Activated CD8-positive, alpha-beta T cell treated with anti-CD3 and anti-CD28 coated beads for 36 hours (primary cell): ENCODE results near the gene CCDC61. TPM values are rescaled to one million over a fixed set of nuclear protein-coding genes. Genes with fewer than 3 reads are reported as not detected.

Experiments
- ATAC-seq: fragments of 200-7000 bp; cut with Tn5 transposase; one replicate; pipeline ENCODE4 v1.10.0; 2021; ENCODE audit warnings: mild to moderate bottlenecking, moderate library complexity
- CTCF ChIA-PET: fragments of 350-600 bp; sonication (Branson Sonifier 250); formaldehyde crosslinking; loops from one replicate; lab custom pipeline; 2021; ENCODE audit warnings: antibody characterized with exemption; lab: Charles Lee
- POLR2A ChIA-PET: fragments of 350-600 bp; sonication (Branson Sonifier 250); formaldehyde crosslinking; loops from one replicate; lab custom pipeline; 2021; ENCODE audit warnings: antibody characterized with exemption; lab: Charles Lee
- DNase-seq: peaks from one replicate; pipeline ENCODE4 v3.0.0-alpha.2; 2020
- H3K27ac Mint-ChIP-seq: one replicate; pipeline ENCODE4 v1.8.0; 2021; ENCODE audit warnings: mild to moderate bottlenecking, mixed read lengths
- H3K27me3 Mint-ChIP-seq: one replicate; pipeline ENCODE4 v1.8.0; 2021; ENCODE audit warnings: mixed read lengths
- H3K36me3 Mint-ChIP-seq: one replicate; pipeline ENCODE4 v1.8.0; 2021; ENCODE audit warnings: low read depth, mixed read lengths
- H3K4me1 Mint-ChIP-seq: one replicate; pipeline ENCODE4 v1.8.0; 2021; ENCODE audit warnings: low read depth, mixed read lengths
- H3K4me3 Mint-ChIP-seq: one replicate; pipeline ENCODE4 v1.8.0; 2021; ENCODE audit warnings: mild to moderate bottlenecking, moderate library complexity, mixed read lengths
- H3K9me3 Mint-ChIP-seq: one replicate; pipeline ENCODE4 v1.8.0; 2021; ENCODE audit warnings: mixed read lengths
- CTCF ChIP-seq: fragments of 200-600 bp; IDR thresholded peaks from one replicate; pipeline ENCODE4 v1.8.0; 2022; ENCODE audit warnings: antibody characterized with exemption, mild to moderate bottlenecking
- intact Hi-C: fragments of 100-400 bp; cut with micrococcal nuclease; formaldehyde crosslinking; loops from one replicate; pipeline ENCODE4 v1.10.0; 2022
- total RNA-seq, 2 experiments: library from RNA; stranded (reverse); gene quantifications; one replicate each; pipeline ENCODE4 v1.2.3, GENCODE V29; 2021

The CCDC61 gene
- total RNA-seq, 2 experiments from 2014 or later: 26.9 to 29.2 TPM

GRCh38 chr19:45981350-45981749, 13.9 kb upstream of the CCDC61 start:
- no peak overlapping the region for H3K27ac Mint-ChIP-seq
- H3K36me3 Mint-ChIP-seq: no peaks in the 10 kb centered on the region
- DNase-seq: no peak
- TF ChIP-seq CTCF: no peak
- ATAC-seq: no peak
- peaks cover 16% of the 10 kb centered on the region for H3K27me3 Mint-ChIP-seq
- ChIA-PET CTCF (no interaction called here), POLR2A (no interaction called here)
- no peak overlapping the region for H3K4me3 Mint-ChIP-seq
- peaks cover 2% of the 10 kb centered on the region for H3K9me3 Mint-ChIP-seq
- H3K4me1 Mint-ChIP-seq: no peaks in the 10 kb centered on the region
- intact Hi-C loops: no loop called here

- intact Hi-C loops: no loop called here
- Mint-ChIP-seq H3K4me3 (no peak overlapping the region), H3K36me3 (no peaks in the 10 kb centered on the region), H3K27ac (no peak overlapping the region), H3K4me1 (no peaks in the 10 kb centered on the region), H3K9me3 (peaks cover 2% of the 10 kb centered on the region), H3K27me3 (peaks cover 17% of the 10 kb centered on the region)
- TF ChIP-seq CTCF: no peak
- DNase-seq (no peak), ATAC-seq (no peak)
- POLR2A ChIA-PET: no interaction called here
- CTCF ChIA-PET: no interaction called here
Measured at GRCh38 chr19:45985321-45985720, 9.9 kb upstream of the CCDC61 start.

GRCh38 chr19:45990113-45990728, 5.0 kb upstream of the CCDC61 start:
- CTCF ChIA-PET: no interaction called here
- intact Hi-C loops: no loop called here
- H3K36me3 Mint-ChIP-seq: no peaks in the 10 kb centered on the region
- POLR2A ChIA-PET: no interaction called here
- DNase-seq (no peak), ATAC-seq (no peak)
- H3K27ac Mint-ChIP-seq: no peak overlapping the region
- no peaks in the 10 kb centered on the region for H3K9me3 Mint-ChIP-seq
- no peak for TF ChIP-seq CTCF
- H3K4me1 Mint-ChIP-seq: peaks cover 2% of the 10 kb centered on the region
- peaks cover 9% of the 10 kb centered on the region for H3K27me3 Mint-ChIP-seq
- no peak overlapping the region for H3K4me3 Mint-ChIP-seq

GRCh38 chr19:45994456-45994997, 740 bp upstream of the CCDC61 start:
- H3K36me3 Mint-ChIP-seq: no peaks in the 10 kb centered on the region
- intact Hi-C loops: no loop called here
- H3K9me3 Mint-ChIP-seq: no peaks in the 10 kb centered on the region
- no peak for DNase-seq
- H3K27ac Mint-ChIP-seq: no peak overlapping the region
- CTCF ChIA-PET: interaction anchor here (1.0 to 1.8 kb wide), 11 partner anchors 11 to 270 kb away, joined by 3 to 14 read pairs (median 3); partner anchors contain the start of genes IRF2BP1, MYPOP and SIX5
- TF ChIP-seq CTCF: no peak
- H3K27me3 Mint-ChIP-seq: peaks cover 6% of the 10 kb centered on the region
- no peak overlapping the region for H3K4me3 Mint-ChIP-seq
- peaks cover 25% of the 10 kb centered on the region for H3K4me1 Mint-ChIP-seq
- POLR2A ChIA-PET: interaction anchor here (2.2 kb wide), 1 partner anchor 109 kb away, joined by 13 read pairs; the partner anchor contains the start of gene IRF2BP1
- peak; percentile 2 for ATAC-seq

GRCh38 chr19:45995715-45996385, 583 bp downstream of the CCDC61 start:
- H3K4me1 Mint-ChIP-seq: peaks cover 39% of the 10 kb centered on the region
- no peaks in the 10 kb centered on the region for H3K27me3 Mint-ChIP-seq
- H3K4me3 Mint-ChIP-seq: no peak overlapping the region
- intact Hi-C loops: no loop called here
- POLR2A ChIA-PET: interaction anchor here (0.5 to 2.2 kb wide), 7 partner anchors 14 to 359 kb away, joined by 3 to 13 read pairs (median 3); partner anchors contain the start of gene IRF2BP1
- CTCF ChIA-PET: interaction anchor here (1.0 to 1.8 kb wide), 8 partner anchors 14 to 269 kb away, joined by 3 to 14 read pairs (median 4); partner anchors contain the start of genes IRF2BP1 and SIX5
- no peak for TF ChIP-seq CTCF
- H3K36me3 Mint-ChIP-seq: no peaks in the 10 kb centered on the region
- ATAC-seq (no peak), DNase-seq (no peak)
- no peak overlapping the region for H3K27ac Mint-ChIP-seq
- no peaks in the 10 kb centered on the region for H3K9me3 Mint-ChIP-seq
